Retina (tissue), 1 donor: ENCODE measurements around the gene PHF20.
A peak's percentile ranks its signal among the peaks of the same experiment; 100 is the strongest.
"Not testable (repeated sequence)": the region's sequence is repeated elsewhere in the genome, so short reads cannot be mapped to it uniquely, and the experiment has no call there.

Experiments used
- DNase-seq: peaks from one replicate; pipeline ENCODE4 v3.0.0-alpha.2; 2016

PHF20 gene

GRCh38 chr20:35842361-35842760, 70.5 kb downstream of the PHF20 start:
- DNase-seq = no peak

GRCh38 chr20:35843894-35844293, 72.1 kb downstream of the PHF20 start:
- not testable (repeated sequence) for DNase-seq

GRCh38 chr20:35845561-35845960, 73.7 kb downstream of the PHF20 start:
- DNase-seq = no peak

GRCh38 chr20:35849706-35850105, 77.9 kb downstream of the PHF20 start:
- DNase-seq = no peak

GRCh38 chr20:35851659-35852058, 79.8 kb downstream of the PHF20 start:
- DNase-seq = not testable (repeated sequence)

- no peak for DNase-seq
Observed at GRCh38 chr20:35854713-35855348, 83.0 kb downstream of the PHF20 start.

- not testable (repeated sequence) for DNase-seq
Observed at GRCh38 chr20:35855641-35856040, 83.8 kb downstream of the PHF20 start.

GRCh38 chr20:35856866-35857265, 85.1 kb downstream of the PHF20 start:
- no peak for DNase-seq

GRCh38 chr20:35866418-35867202, 94.8 kb downstream of the PHF20 start:
- DNase-seq = no peak

GRCh38 chr20:35870541-35871258, 98.9 kb downstream of the PHF20 start:
- DNase-seq = no peak

- no peak for DNase-seq
Observed at GRCh38 chr20:35871259-35871771, 99.5 kb downstream of the PHF20 start.

GRCh38 chr20:35876033-35876320, 104.2 kb downstream of the PHF20 start:
- DNase-seq = no peak

GRCh38 chr20:35877611-35878010, 105.8 kb downstream of the PHF20 start:
- no peak for DNase-seq

- DNase-seq = no peak
Observed at GRCh38 chr20:35878113-35878625, 106.4 kb downstream of the PHF20 start.

GRCh38 chr20:35881676-35882075, 109.9 kb downstream of the PHF20 start:
- no peak for DNase-seq

GRCh38 chr20:35882427-35883161, 110.8 kb downstream of the PHF20 start:
- DNase-seq = not testable (repeated sequence)

- no peak for DNase-seq
Observed at GRCh38 chr20:35883336-35883777, 111.5 kb downstream of the PHF20 start.

GRCh38 chr20:35883778-35884540, 112.1 kb downstream of the PHF20 start:
- DNase-seq = peak; percentile 56

GRCh38 chr20:35884541-35884865, 112.7 kb downstream of the PHF20 start:
- DNase-seq = no peak

GRCh38 chr20:35885212-35885611, 113.4 kb downstream of the PHF20 start:
- DNase-seq = no peak

GRCh38 chr20:35886537-35886936, 114.7 kb downstream of the PHF20 start:
- peak; percentile 19 for DNase-seq
